H9 (cell line): Measurements from ENCODE around the gene COL27A1. TPM values are rescaled to one million over a fixed set of nuclear protein-coding genes. Genes with fewer than 3 reads are reported as not detected.

Experiments used
- DNase-seq: peaks from one replicate; pipeline ENCODE4 v3.0.0-alpha.2; 2017
- H2AFZ ChIP-seq: one replicate; pipeline ENCODE4 v1.6.1; 2013; ENCODE audit warnings: mild to moderate bottlenecking, low read length, control low read depth, moderate library complexity
- H2AK5ac ChIP-seq: 2 replicates; pipeline ENCODE4 v1.6.1; 2013; ENCODE audit warnings: low read length, control low read depth, mixed read lengths; ENCODE audit not compliant: insufficient read length
- H2BK120ac ChIP-seq: one replicate; pipeline ENCODE4 v1.6.1; 2013; ENCODE audit warnings: low read depth, mild to moderate bottlenecking, low read length, control low read depth, inconsistent platforms; ENCODE audit not compliant: poor library complexity, severe bottlenecking
- H2BK12ac ChIP-seq: 2 replicates; pipeline ENCODE4 v1.6.1; 2013; ENCODE audit warnings: low read length, control low read depth, mixed read lengths, low read depth; ENCODE audit not compliant: insufficient read length
- H2BK15ac ChIP-seq: 2 replicates; pipeline ENCODE4 v1.6.1; 2013; ENCODE audit warnings: low read depth, low read length, control low read depth
- H2BK20ac ChIP-seq: one replicate; pipeline ENCODE4 v1.6.1; 2013; ENCODE audit warnings: low read depth, mild to moderate bottlenecking, low read length, control low read depth, inconsistent platforms; ENCODE audit not compliant: poor library complexity, severe bottlenecking
- H2BK5ac ChIP-seq: 2 replicates; pipeline ENCODE4 v1.6.1; 2013; ENCODE audit warnings: low read length, control low read depth, mixed read lengths; ENCODE audit not compliant: insufficient read length
- H3K14ac ChIP-seq: 2 replicates; pipeline ENCODE4 v1.6.1; 2013; ENCODE audit warnings: low read length, control low read depth; ENCODE audit not compliant: insufficient read depth
- H3K18ac ChIP-seq: 2 replicates; pipeline ENCODE4 v1.6.1; 2013; ENCODE audit warnings: low read depth, mild to moderate bottlenecking, mixed read lengths, low read length, control low read depth; ENCODE audit not compliant: insufficient read length
- H3K23ac ChIP-seq: 2 replicates; pipeline ENCODE4 v1.6.1; 2013; ENCODE audit warnings: low read length, control low read depth, mixed read lengths, low read depth; ENCODE audit not compliant: insufficient read length
- H3K23me2 ChIP-seq: 2 replicates; pipeline ENCODE4 v1.6.1; 2013; ENCODE audit warnings: low read depth, mild to moderate bottlenecking, mixed read lengths, low read length, control low read depth; ENCODE audit not compliant: insufficient read length, poor library complexity, severe bottlenecking
- H3K27ac ChIP-seq: 2 replicates; pipeline ENCODE4 v1.5.1; 2013; ENCODE audit warnings: low read length, control low read depth, mixed read lengths, low read depth; ENCODE audit not compliant: insufficient read length
- H3K27me3 ChIP-seq: 2 replicates; pipeline ENCODE4 v1.6.1; 2013; ENCODE audit warnings: low read length, control low read depth, inconsistent platforms; ENCODE audit not compliant: insufficient read depth
- H3K4ac ChIP-seq: 2 replicates; pipeline ENCODE4 v1.6.1; 2013; ENCODE audit warnings: low read depth, mild to moderate bottlenecking, control low read depth, inconsistent platforms, low read length, moderate library complexity
- H3K4me1 ChIP-seq: 2 replicates; pipeline ENCODE4 v1.6.1; 2013; ENCODE audit warnings: low read length, control low read depth, inconsistent platforms; ENCODE audit not compliant: insufficient read depth
- H3K4me2 ChIP-seq: 2 replicates; pipeline ENCODE4 v1.6.1; 2013; ENCODE audit warnings: low read length, control low read depth, mixed read lengths; ENCODE audit not compliant: insufficient read length, insufficient read depth
- H3K56ac ChIP-seq: 2 replicates; pipeline ENCODE4 v1.6.1; 2013; ENCODE audit warnings: low read depth, mild to moderate bottlenecking, mixed read lengths, low read length, control low read depth; ENCODE audit not compliant: insufficient read length
- H3K79me1 ChIP-seq: 2 replicates; pipeline ENCODE4 v1.6.1; 2013; ENCODE audit warnings: low read depth, mild to moderate bottlenecking, moderate library complexity, low read length, control low read depth, inconsistent platforms; ENCODE audit not compliant: insufficient read depth, poor library complexity, severe bottlenecking
- H3K79me2 ChIP-seq: 2 replicates; pipeline ENCODE4 v1.6.1; 2013; ENCODE audit warnings: low read length, control low read depth, inconsistent platforms; ENCODE audit not compliant: insufficient read depth
- H3K9ac ChIP-seq: 2 replicates; pipeline ENCODE4 v1.6.1; 2013; ENCODE audit warnings: low read length, control low read depth, mixed read lengths; ENCODE audit not compliant: insufficient read length; ENCODE audit errors: extremely low read depth
- H3K9me3 ChIP-seq: one replicate; pipeline ENCODE4 v1.6.1; 2013; ENCODE audit warnings: low read depth, low read length, inconsistent platforms; ENCODE audit not compliant: control insufficient read depth
- H3T11ph ChIP-seq: one replicate; pipeline ENCODE4 v1.6.1; 2013; ENCODE audit warnings: mild to moderate bottlenecking, low read length, control low read depth, inconsistent platforms
- H4K20me1 ChIP-seq: one replicate; pipeline ENCODE4 v1.6.1; 2013; ENCODE audit not compliant: control insufficient read depth, insufficient read length, insufficient read depth
- H4K5ac ChIP-seq: 2 replicates; pipeline ENCODE4 v1.6.1; 2013; ENCODE audit warnings: low read depth, mild to moderate bottlenecking, mixed read lengths, low read length, control low read depth; ENCODE audit not compliant: insufficient read length
- H4K8ac ChIP-seq: replicated peaks from 2 replicates; pipeline ENCODE4 v1.6.1; 2013; ENCODE audit warnings: low read length, control low read depth, mixed read lengths, low read depth; ENCODE audit not compliant: insufficient read length
- H4K91ac ChIP-seq: 2 replicates; pipeline ENCODE4 v1.6.1; 2013; ENCODE audit warnings: low read depth, mild to moderate bottlenecking, moderate library complexity, mixed read lengths, low read length, control low read depth; ENCODE audit not compliant: insufficient read length
- H3K27ac Mint-ChIP-seq, 3 experiments: 2 replicates in 2 of 3; 3 replicates in 1 of 3; pipeline ENCODE4 v1.8.0; 2020 to 2021; ENCODE audit warnings: mixed read lengths in 3 of 3, mild to moderate bottlenecking in 1 of 3, moderate library complexity in 1 of 3
- H3K27me3 Mint-ChIP-seq: 2 replicates; pipeline ENCODE4 v1.8.0; 2021; ENCODE audit warnings: low read depth, mild to moderate bottlenecking, moderate library complexity, mixed read lengths
- H3K36me3 Mint-ChIP-seq, 3 experiments: 2 replicates in 2 of 3; 3 replicates in 1 of 3; pipeline ENCODE4 v1.8.0; 2020 to 2021; ENCODE audit warnings: low read depth in 3 of 3, mixed read lengths in 3 of 3; ENCODE audit not compliant: insufficient read depth in 1 of 3
- H3K4me1 Mint-ChIP-seq, 2 experiments: 2 replicates each; pipeline ENCODE4 v1.8.0; 2020; ENCODE audit warnings: mixed read lengths in 2 of 2
- H3K4me3 Mint-ChIP-seq, 2 experiments: 2 replicates in 1 of 2; 3 replicates in 1 of 2; pipeline ENCODE4 v1.8.0; 2020 to 2021; ENCODE audit warnings: mild to moderate bottlenecking in 2 of 2, mixed read lengths in 2 of 2, moderate library complexity in 1 of 2
- H3K9me3 Mint-ChIP-seq, 2 experiments: 2 replicates in 1 of 2; 3 replicates in 1 of 2; pipeline ENCODE4 v1.8.0; 2020; ENCODE audit warnings: mild to moderate bottlenecking in 2 of 2, mixed read lengths in 2 of 2, moderate library complexity in 1 of 2
- WGBS: extraction: QIAGEN DNeasy Blood & Tissue Kit; methylation state at CpG from one replicate; pipeline ENCODE4 v1.1.7; 2013; ENCODE audit warnings: missing lambda C conversion rate, low lambda C conversion rate, mixed read lengths; ENCODE audit not compliant: insufficient read length; ENCODE audit errors: extremely low coverage; 5-methylcytosine and 5-hydroxymethylcytosine counted together
- total RNA-seq: library from RNA; stranded (reverse); gene quantifications from 2 replicates; pipeline ENCODE4 v1.2.1, GENCODE V29; 2021
- TF ChIP-seq, protein P1 (sequence below): fragments of 200-600 bp; sonication (generic); conservative IDR thresholded peaks from 3 replicates; pipeline ENCODE4 v1.8.0; 2021; ENCODE audit warnings: antibody characterized with exemption, mild to moderate bottlenecking

Gene COL27A1
- total RNA-seq, 1 experiment from 2014 or later, result 17.9 TPM

- Histone ChIP-seq H2BK12ac (no peak overlapping the region), H3K79me2 (no peaks in the 10 kb centered on the region), H4K5ac (no peak overlapping the region), H2BK120ac (no peak overlapping the region), H3K79me1 (no peaks in the 10 kb centered on the region), H4K20me1 (peaks cover 2% of the 10 kb centered on the region), H2AK5ac (no peak overlapping the region), H2BK5ac (no peak overlapping the region), H4K91ac (no peak overlapping the region), H3K27ac (no peak overlapping the region), H3T11ph (no peak overlapping the region), H3K4me1 (no peaks in the 10 kb centered on the region), H3K23me2 (no peaks in the 10 kb centered on the region), H3K18ac (no peak overlapping the region), H3K14ac (no peak overlapping the region), H2AFZ (no peak overlapping the region), H2BK20ac (no peak overlapping the region), H3K4ac (no peak overlapping the region), H3K56ac (no peak overlapping the region), H3K9ac (no peak overlapping the region), H4K8ac (no peak overlapping the region), H3K27me3 (no peaks in the 10 kb centered on the region), H3K4me2 (no peak overlapping the region), H2BK15ac (no peak overlapping the region), H3K9me3 (no peaks in the 10 kb centered on the region), H3K23ac (no peak overlapping the region)
- DNase-seq, result no peak
- H3K9me3 Mint-ChIP-seq, result no peaks in the 10 kb centered on the region
- no peak overlapping the region for H3K4me3 Mint-ChIP-seq
- WGBS, result no CpG with 5 or more reads among the region's 7 CpGs
- H3K36me3 Mint-ChIP-seq, result peaks cover 44 to 73% (median 71%) of the 10 kb centered on the region in 3 experiments
- TF ChIP-seq, protein P1, sequence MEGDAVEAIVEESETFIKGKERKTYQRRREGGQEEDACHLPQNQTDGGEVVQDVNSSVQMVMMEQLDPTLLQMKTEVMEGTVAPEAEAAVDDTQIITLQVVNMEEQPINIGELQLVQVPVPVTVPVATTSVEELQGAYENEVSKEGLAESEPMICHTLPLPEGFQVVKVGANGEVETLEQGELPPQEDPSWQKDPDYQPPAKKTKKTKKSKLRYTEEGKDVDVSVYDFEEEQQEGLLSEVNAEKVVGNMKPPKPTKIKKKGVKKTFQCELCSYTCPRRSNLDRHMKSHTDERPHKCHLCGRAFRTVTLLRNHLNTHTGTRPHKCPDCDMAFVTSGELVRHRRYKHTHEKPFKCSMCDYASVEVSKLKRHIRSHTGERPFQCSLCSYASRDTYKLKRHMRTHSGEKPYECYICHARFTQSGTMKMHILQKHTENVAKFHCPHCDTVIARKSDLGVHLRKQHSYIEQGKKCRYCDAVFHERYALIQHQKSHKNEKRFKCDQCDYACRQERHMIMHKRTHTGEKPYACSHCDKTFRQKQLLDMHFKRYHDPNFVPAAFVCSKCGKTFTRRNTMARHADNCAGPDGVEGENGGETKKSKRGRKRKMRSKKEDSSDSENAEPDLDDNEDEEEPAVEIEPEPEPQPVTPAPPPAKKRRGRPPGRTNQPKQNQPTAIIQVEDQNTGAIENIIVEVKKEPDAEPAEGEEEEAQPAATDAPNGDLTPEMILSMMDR, result no peak
- no peaks in the 10 kb centered on the region for H3K27me3 Mint-ChIP-seq
- H3K27ac Mint-ChIP-seq, result 0 out of 7 replicates have a peak overlapping the region, but pooled peaks of 1 of the 3 experiments have one; percentile 8
- H3K4me1 Mint-ChIP-seq, result no peaks in the 10 kb centered on the region
Observed at GRCh38 chr9:114359801-114360200, 204.5 kb downstream of the COL27A1 start.
